ENCODE data around the gene PTCHD4. TPM values are rescaled to one million over a fixed set of nuclear protein-coding genes. Genes with fewer than 3 reads are reported as not detected.

The PTCHD4 gene
- total and polyA plus RNA-seq, 2 of the 13 experiments (the other 11 are each of a cell fraction or from before 2014, with no cell fraction given), result 28.4 to 32.9 TPM

- TF ChIP-seq MXI1 (IDR thresholded peaks at IDR 0.05; ENCODE audit: borderline replicate concordance, low read depth, low read length), result no peak
- no peak for TF ChIP-seq CHCHD3 (CRISPR knock-in tag; IDR thresholded peaks at IDR 0.05)
- peak; percentile 70; the same call in 1 of the 2 replicates for TF ChIP-seq RCOR2 (CRISPR knock-in tag; IDR thresholded peaks at IDR 0.05)
- peak; percentile 77; the same call in 1 of the 2 replicates for TF ChIP-seq ZNF414 (CRISPR knock-in tag; IDR thresholded peaks at IDR 0.05)
- TF ChIP-seq BCL6 (CRISPR knock-in tag; IDR thresholded peaks at IDR 0.05), result peak; percentile 55; the same call in 1 of the 2 replicates
- TF ChIP-seq ZSCAN29 (CRISPR knock-in tag; conservative IDR thresholded peaks at IDR 0.05), result 0 out of 2 replicates have a peak, but pooled peaks have one; percentile 63
- no peak; the same call in 1 of the 2 replicates for TF ChIP-seq MYNN (CRISPR knock-in tag; IDR thresholded peaks at IDR 0.05; ENCODE audit: low read depth)
- peak; percentile 65; the same call in 1 of the 2 replicates for TF ChIP-seq IKZF5 (CRISPR knock-in tag; IDR thresholded peaks at IDR 0.05)
- peak; percentile 86 for TF ChIP-seq YEATS4 (CRISPR knock-in tag; IDR thresholded peaks at IDR 0.05; ENCODE audit: borderline replicate concordance)
- no peak for TF ChIP-seq ZNF652 (CRISPR knock-in tag; IDR thresholded peaks at IDR 0.05; ENCODE audit: borderline replicate concordance, low read depth)
- no peak for TF ChIP-seq KDM3A (CRISPR knock-in tag; IDR thresholded peaks at IDR 0.05; ENCODE audit: low read depth)
- TF ChIP-seq SETDB1 (CRISPR knock-in tag; IDR thresholded peaks at IDR 0.05; ENCODE audit: borderline replicate concordance), result no peak
- TF ChIP-seq NFATC3 (CRISPR knock-in tag; IDR thresholded peaks at IDR 0.05), result no peak
- no peak for TF ChIP-seq ZNF160 (CRISPR knock-in tag; IDR thresholded peaks at IDR 0.05)
- no peak for TF ChIP-seq HOXD1 (CRISPR knock-in tag; IDR thresholded peaks at IDR 0.05)
- no peak for TF ChIP-seq ZNF766 (CRISPR knock-in tag; IDR thresholded peaks at IDR 0.05; ENCODE audit: borderline replicate concordance)
- no peak for TF ChIP-seq ATM (IDR thresholded peaks at IDR 0.05; ENCODE audit: borderline replicate concordance)
- TF ChIP-seq ZNF317 (CRISPR knock-in tag; IDR thresholded peaks at IDR 0.05), result peak; percentile 70
- TF ChIP-seq TRIM24 (CRISPR knock-in tag; IDR thresholded peaks at IDR 0.05), result no peak
- TF ChIP-seq FOXJ3 (CRISPR knock-in tag; IDR thresholded peaks at IDR 0.05; ENCODE audit: borderline replicate concordance), result peak; percentile 61; the same call in 1 of the 2 replicates
- TF ChIP-seq FOXP1 (IDR thresholded peaks at IDR 0.05), result no peak
- TF ChIP-seq FOXP1 (CRISPR knock-in tag; IDR thresholded peaks at IDR 0.05), result peak; percentile 69
- no peak for TF ChIP-seq ZNF383 (CRISPR knock-in tag; IDR thresholded peaks at IDR 0.05; ENCODE audit: borderline replicate concordance)
- no peak; the same call in 1 of the 2 replicates for TF ChIP-seq HOXA3 (CRISPR knock-in tag; IDR thresholded peaks at IDR 0.05)
- peak; percentile 64; the same call in 1 of the 2 replicates for TF ChIP-seq RELA (CRISPR knock-in tag; IDR thresholded peaks at IDR 0.05)
- no peak for TF ChIP-seq ZBTB7A (CRISPR knock-in tag; IDR thresholded peaks at IDR 0.05)
- TF ChIP-seq FOXK1 (CRISPR knock-in tag; IDR thresholded peaks at IDR 0.05; ENCODE audit: borderline replicate concordance, low read depth), result peak; percentile 75; the same call in 1 of the 2 replicates
- no peak for TF ChIP-seq ZNF605 (CRISPR knock-in tag; IDR thresholded peaks at IDR 0.05)
- TF ChIP-seq PBX3 (CRISPR knock-in tag; IDR thresholded peaks at IDR 0.05; ENCODE audit: borderline replicate concordance), result no peak
Observed at GRCh38 chr6:48111143-48111506, at the start of gene PTCHD4 (continued).

Measured in HepG2 (cell line).